HG03439 (cell line): ENCODE measurements around the gene NUP93.
"Not testable (repeated sequence)": the region's sequence is repeated elsewhere in the genome, so short reads cannot be mapped to it uniquely, and the experiment has no call there.

Source experiments
- ATAC-seq: cut with Tn5 transposase; IDR thresholded peaks from one replicate; pipeline ENCODE4 v1.9.1; 2021; ENCODE audit warnings: mild to moderate bottlenecking, moderate library complexity; ENCODE audit not compliant: unreplicated experiment

Gene NUP93

DNA sequence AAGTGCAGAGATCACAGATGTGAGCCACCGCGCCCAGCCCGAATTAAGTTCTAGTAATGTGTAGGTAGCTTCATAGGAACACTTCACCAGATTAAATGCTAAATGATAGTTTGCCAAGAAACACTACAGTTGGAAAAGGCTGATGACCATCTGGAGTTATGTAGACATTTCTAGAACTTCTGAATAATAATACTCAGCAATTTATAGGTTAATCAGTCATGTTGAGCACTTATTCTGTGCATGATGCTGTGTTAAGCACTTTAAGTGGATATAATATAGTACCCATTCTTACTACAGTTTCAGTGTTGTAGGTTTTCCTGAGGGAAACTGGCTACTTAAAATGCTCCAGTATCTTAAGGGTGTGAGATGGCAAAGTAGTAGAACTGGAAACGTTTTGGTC lies 45.2 kb downstream of the NUP93 start:
- ATAC-seq, result no peak

DNA sequence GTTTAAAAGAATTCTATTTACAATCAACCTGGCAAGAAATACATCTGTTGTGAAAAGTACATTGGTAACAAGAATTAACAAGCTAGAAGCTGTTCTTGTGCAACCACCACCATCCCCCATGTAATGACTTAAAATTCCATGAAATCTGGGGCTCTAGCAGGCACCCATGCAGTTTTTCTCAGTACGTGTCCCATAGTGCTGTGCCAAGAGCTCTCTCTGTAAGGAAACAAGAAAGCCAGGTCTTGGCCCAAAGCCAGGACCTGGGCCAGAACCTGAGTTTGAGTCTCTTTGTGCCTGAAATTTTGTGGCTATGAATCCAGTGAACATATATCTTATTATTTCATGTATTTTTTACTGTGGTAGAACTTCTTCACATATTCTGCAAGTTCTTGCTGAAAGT lies 46.6 kb downstream of the NUP93 start:
- ATAC-seq, result no peak

DNA sequence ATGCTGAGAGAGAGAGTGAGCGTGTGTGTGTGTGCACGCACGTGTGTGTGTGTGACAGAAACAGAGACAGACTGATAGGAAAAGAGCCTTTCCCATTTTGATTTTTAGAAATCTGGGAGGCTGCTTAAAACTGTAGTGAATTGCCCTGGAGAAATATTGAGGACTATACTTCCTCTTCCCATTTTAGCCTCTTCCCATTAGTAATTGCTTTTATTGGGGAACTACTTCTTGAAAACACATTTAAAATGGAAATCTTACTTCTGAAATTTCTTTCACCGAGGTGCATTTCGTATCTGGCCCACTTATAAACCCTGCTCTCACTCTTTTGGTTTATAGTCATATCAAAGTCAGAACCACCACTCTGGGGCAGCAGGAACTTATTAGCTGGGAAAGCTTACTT lies 47.1 kb downstream of the NUP93 start:
- ATAC-seq, result no peak

DNA sequence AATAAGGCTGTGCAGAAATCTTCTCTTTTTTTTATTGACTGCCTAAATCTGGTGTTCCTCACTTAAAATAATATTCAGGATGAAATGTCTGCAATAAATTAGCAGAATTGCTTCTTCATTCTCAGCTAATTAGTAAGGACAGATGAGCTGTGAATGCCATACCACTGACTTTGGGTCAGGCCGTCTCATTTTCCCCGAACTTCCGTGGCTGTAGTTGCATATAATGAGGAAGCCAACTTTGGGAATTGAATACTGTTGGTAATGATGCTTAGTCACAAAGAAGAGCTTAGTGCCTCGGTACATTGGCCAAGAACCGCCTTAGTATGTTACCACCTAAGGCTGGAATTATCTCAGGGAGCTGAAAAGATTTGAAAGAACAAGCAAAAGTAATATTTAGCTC lies 47.6 kb downstream of the NUP93 start:
- ATAC-seq, result no peak

DNA sequence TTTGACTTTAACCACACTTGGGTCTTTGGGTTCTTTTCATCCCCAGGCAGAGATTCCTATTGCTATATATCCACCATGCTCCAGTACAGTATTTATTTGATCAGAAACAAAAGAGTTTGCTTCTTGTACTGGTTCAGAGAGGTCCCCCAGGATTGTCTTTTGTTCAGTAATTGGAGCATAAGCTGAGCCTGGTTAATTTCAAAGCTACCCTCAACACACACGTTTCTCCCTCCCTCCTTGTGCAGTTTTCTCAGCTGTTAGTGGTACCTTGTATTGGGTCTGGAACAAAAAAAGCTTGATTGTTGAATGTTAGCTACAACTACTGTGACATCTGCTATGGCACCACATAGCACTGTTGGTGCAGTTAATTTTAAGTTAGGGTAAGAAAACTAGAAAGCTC lies 50.0 kb downstream of the NUP93 start:
- ATAC-seq, result no peak

DNA sequence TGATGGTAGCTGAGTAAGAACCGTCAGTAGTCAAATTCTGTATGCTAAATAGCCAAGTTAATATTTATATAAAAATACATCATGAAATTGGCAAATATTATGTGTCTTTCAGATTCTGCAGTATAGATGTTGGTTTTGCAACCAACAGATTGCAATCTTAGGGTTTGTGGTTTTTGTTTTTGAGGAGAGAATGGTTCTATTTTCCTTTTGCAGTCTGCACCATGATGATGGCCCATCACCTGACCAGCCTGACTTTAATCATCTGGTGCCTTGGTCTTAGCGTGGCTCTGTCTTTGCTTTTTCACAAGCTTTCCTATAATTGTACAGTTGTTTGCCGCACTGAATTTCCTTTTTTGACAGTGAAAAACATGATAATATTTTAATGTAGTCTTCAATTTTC lies 50.7 kb downstream of the NUP93 start:
- no peak for ATAC-seq

DNA sequence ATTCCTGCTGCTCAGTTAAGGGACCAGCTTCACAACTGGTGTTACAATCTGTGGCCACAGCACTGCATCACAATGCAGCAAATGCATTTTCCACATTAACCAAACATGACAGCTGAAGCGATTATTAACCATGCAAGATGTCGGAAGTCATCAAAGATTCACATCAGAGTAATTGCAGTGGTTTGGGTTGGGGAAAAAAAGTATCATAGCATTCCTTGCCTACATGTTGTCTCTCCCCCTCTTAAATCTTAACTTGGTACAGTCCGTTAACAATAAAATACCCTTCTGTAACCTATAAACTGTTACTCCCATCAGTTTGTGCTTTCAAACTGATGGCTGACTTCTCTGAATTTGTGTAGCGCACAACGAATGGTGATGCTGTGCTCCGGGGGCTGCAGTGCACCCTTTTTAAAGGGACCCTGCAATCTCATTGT lies 51.6 kb downstream of the NUP93 start:
- ATAC-seq, result no peak

DNA sequence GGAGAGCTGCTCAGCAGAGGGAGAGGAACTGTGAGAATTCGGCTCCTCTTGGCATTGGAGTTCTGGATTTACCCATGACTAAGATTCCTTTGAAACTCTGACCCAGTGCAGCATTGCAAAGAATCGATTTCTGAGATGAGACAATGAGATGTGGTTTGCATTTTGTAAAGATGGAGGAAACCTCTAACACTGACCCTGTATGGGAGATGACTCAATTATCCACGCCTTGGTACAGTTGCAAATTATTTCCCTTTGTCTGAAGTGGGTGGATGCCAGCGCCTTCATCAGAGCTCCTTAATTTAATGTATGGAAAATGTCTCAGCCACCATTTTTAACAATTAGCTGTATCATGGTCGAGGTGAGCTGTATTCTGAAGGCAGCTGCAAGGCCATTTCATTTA lies 53.4 kb downstream of the NUP93 start:
- ATAC-seq, result no peak

DNA sequence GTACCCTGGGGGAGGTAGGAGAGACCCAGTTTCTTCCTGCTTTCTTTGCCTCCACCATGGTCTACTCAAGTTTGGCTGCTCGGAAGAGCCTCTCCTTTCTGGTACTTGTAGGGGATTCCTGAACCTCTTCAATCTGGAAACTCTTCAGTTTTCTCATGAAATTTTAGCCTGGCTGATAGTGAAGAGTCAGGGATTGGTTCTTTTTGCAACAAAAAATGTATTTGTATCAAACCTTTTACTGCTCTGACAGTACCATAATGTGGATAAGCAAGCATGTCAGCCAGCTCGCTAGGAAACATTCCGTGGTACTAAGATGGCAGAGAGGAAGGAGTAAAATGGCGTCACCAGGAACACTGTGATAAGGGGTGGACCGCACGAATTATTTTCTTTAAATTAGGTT lies 55.4 kb downstream of the NUP93 start:
- no peak for ATAC-seq

DNA sequence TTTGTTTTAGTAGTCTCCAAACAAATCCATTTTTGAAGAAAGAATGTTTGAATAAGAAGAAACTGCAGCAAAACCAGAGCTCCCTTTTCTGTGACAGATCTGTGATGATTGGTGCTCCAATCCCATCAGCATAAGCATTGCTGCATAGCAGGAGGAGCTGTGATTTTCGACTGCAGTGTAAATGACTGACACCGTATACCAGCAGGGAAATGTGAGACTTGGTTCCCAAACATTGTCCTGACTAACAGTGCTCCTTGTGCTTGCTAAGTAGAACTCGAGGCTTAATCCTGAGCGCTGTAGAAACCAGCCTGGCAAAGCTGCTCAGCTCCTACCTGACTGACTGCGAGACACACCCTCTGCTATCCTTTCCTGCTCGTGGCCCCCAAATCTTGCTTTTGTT lies 57.2 kb downstream of the NUP93 start:
- no peak for ATAC-seq

DNA sequence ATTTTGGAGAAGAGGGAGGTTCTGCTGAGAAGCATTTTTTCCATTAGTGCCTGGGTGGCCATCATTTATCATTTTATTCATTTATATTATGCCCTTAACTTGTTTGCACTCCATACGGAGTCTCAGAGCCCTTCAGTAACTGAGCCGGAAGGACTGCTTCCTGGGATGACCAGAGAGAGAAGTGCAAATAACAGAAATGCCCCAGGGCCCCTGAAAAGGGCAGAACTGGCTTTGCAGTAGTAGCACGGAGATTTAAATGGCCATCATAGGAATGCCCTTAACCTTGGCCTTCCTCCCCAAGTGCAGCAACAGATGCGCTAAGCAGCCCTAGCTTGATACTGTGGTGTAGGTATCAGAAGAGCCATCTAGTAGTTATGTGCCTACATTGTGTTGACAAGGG lies 58.5 kb downstream of the NUP93 start:
- ATAC-seq, result no peak

DNA sequence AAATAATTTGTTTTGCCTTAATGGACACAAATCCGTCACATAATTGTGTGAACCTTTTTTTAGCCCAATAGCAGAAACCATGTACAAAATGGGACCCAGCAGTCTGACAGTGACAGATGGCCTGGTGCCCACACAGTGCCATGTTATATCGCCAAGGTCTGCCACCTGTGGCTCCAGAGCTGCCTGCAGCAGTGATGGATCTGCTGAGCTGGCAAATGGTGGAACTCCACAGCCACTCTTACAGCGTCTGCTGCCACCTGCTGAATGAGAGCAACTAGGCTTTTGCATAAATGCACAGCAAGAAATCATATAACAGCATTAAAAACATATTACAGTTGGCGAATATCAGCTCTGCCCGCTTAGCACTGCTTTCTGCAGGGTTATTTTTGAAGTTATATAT lies 59.4 kb downstream of the NUP93 start:
- ATAC-seq, result no peak

DNA sequence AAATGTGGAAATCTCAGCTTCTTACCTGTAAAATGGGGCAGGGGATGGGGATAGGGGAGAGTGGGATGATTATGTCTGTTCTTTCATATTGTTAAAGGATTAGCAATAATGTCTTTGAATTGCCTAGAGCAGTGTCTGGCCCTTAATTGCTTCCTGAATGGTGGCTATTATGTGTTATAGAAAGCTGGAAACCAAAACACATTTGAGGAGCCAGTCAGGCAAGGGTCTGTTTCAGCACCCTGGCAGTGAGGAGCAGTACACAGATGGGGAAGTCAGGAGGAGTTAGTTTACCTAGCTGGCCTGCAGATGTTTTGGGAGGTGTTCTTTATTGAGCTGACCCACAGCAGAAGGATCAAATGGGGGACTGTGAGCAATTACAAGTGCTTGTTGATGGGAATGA lies 63.0 kb downstream of the NUP93 start:
- ATAC-seq, result no peak

DNA sequence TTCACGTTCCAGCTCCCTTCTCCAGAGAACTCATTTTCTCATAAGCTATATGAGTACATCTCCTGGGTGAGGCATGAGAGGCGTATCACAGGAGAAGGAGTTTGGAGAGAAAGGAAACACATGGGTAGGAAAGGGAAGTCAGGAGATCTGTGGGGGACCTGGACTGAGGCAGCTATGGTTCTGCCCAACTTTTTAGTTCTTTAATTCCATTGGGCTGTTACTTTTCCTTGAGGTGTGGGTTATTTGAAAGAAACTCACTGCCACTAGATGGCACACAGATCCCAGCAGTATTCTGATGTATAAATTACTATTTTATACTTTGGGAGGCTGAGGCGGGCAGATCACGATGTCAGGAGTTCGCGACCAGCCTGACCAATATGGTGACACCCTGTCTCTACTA lies 63.6 kb downstream of the NUP93 start:
- ATAC-seq, result no peak

DNA sequence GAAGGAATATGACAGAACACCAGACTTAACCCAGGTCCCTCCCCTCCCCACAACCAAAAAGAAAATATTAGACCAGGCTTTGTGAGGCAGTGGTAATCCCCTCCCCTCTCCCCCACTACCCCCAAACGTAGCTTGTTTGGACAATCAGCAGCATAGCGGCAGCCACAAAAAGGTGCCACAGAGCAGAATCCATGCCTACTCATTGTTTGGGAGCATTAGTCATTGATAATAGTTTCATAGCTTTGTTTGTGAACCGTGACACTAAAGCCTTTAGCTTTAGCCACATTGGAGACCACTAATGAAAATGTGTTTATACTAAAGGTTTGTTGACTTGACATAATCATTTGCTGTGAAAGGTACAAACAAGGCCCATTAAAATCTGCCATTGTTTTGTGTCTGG lies 65.1 kb downstream of the NUP93 start:
- ATAC-seq, result no peak

DNA sequence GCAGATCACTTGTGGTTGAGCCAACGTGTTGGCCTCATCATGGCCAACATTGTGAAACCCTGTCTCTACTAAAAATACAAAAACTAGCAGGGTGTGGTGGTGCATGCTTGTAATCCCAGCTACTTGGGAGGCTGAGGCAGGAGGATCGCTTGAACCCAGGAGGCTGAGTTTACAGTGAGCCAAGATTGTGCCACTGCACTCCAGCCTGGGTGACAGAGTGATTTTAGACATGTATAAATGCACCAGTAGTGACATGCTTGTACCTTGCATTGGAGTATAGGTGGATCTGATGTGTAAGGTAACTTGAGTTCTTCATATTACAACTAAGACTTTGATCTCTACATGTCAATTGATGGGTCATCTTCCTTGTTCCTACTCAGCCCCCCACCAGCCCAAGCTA lies 67.1 kb downstream of the NUP93 start:
- ATAC-seq, result not testable (repeated sequence)

DNA sequence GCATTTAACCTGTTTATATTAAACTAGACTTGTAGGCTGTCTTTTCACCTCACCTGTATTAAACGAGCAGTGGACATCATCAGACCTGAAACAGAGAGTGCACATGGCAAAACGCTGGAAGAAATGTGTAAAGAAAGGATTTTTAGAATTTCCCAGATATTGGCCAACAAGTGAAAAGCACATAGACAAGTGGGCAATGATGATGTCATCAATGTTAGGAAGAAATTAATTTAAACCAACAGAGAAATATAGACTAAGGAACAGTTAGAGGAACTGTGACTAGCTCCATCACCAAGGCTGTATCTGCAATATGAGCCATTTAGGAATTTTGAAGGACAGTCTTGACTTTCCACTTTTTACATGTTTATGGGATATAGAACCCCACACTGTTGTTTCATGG lies 67.9 kb downstream of the NUP93 start:
- no peak for ATAC-seq

DNA sequence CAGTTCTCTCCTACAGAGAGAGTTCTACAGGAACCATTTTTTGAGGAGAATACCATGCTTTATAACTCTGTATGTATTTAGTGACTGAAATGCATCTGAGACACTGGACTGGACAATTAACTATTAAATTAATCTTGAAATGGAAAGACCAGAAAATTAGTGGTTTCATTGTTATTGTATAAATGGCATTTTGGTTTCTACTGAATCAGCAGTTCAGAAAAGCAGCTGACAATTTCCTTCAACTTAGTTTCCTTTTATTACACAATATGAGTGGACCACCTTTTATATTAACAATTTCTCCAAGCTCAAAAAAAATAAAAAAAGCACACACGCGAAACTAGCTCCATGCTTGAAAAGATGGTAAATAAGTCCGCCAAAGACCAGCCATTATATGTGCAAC lies 69.0 kb downstream of the NUP93 start:
- no peak for ATAC-seq

DNA sequence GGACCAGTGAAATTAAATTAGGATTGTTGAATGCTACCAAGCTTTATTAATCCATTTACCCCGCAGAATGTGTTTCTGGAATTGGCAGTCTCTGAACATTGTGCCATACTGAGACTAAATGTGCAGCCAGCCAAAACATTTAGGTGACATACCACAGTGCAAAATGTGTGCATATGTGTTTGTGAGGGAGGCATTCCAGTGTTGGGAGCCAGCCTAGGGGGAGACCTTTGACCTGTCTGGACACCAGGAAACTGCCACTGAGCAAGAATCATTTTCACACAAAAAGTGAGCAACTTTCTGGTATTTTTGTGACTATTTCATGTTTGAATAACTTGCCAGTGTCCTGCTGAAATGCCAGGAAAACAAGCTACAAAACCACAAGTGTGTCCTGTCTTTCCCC lies 70.4 kb downstream of the NUP93 start:
- no peak for ATAC-seq

DNA sequence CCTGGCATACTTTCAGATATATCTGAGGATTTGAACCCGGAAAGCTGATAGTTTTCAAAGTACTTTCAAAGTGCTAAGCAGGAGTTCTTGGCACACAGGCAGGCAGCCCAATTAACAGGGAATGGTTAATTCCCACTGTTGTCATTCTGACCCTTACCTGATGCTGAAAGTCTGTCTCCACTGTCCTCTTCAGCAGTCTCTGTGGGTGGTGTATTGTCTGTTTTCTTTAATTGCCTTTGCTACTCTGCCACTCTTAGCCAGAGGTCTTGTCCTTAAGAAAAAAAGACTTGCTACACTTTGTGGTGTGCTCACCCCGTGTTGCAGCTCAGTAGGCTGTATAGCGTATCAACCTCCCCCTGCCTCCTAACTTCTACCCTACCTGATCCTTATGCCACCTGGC lies 71.8 kb downstream of the NUP93 start:
- ATAC-seq, result no peak

DNA sequence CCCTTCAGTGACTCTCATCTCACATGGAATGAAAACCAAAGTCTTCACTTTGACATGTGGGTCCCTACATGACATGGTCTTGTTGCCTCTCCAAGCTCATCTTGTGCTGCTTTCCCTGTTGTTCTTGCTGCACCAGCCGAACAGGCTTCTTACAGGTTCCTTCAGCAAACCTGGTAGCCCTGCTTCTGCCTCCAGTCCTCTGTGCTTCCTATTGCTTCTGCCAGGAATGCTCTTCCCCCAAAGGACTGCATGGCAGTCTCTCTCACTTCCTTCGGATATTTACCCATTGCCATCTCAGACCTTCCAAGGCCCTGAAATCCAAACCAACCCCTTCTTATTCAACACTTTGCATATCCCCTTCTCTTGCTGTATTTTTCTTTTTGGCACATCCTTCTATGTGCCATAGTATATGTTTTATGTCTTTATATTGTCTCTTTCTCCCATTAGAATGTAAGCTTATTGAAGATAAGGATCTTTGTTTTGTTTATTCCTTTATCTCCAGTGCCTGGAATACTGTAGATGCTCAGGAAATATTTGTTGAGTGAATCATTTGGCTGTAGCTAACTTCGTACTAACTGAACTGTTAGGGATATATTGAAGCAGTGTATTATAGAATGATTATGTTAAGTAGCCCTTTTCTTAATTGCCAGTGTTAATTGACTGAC lies 77.2 kb downstream of the NUP93 start:
- no peak for ATAC-seq

DNA sequence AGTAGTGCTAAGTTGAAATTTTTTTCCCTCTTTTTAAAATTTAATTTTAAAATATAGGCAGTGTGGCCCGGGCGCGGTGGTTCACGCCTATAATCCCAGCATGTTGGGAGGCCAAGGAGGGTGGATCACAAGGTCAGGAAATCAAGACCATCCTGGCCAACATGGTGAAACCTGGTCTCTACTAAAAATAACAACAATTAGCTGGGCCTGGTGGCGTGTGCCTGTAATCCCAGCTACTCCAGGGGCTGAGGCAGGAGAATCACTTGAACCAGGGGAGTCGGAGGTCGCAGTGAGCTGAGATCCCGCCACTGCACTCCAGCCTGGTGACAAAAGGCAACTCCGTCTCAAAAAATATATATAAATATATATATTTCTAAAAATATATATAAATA lies 77.7 kb downstream of the NUP93 start:
- ATAC-seq, result not testable (repeated sequence)

DNA sequence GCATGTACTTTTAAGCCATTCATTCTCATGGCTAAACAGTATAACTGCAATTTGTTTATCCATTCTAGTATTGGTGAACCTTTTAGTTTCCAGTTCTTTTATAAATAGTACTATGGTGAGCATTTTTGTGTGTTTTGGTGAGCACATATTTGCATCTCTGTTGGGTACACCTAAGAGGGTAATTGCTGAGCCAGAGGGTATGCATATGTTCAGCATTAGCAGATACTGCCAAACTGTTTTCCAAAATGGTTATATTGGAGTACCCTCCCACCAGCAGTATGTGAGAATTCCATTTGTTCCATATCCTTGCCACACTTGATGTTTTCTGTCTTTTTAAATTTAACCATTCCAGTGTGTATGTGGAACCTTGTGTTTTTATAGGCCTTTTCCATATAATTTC lies 81.0 kb downstream of the NUP93 start:
- no peak for ATAC-seq

DNA sequence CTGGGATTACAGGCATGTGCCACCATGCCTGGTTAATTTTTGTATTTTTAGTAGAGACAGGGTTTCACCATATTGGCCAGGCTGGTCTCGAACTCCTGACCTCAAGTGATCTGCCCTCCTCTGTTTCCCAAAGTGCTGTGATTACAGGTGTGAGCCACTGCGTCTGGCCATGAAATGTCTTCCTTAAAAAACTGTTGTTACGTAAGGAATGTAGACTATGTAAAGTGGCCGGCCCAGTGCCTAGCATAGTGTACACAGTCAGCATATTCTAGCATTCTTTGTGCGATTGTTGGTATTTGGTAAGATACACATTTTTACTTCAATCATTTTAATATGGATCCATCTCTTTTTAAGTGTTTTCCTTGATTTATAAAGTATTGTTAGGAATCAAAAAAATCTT lies 81.7 kb downstream of the NUP93 start:
- ATAC-seq, result not testable (repeated sequence)
